HL-60 (cell line): ENCODE measurements around the gene MLF1.
"Not testable (repeated sequence)": the region's sequence is repeated elsewhere in the genome, so short reads cannot be mapped to it uniquely, and the experiment has no call there.

Experiments used
- DNase-seq, 2 experiments: peaks; one replicate each; pipeline ENCODE4 v3.0.0-alpha.2; 2010 to 2020; ENCODE audit warnings: low read depth in 1 of 2, low spot score in 1 of 2
- H3K27ac ChIP-seq: fragments of 250-450 bp; sonication (Bioruptor Pico); replicated peaks from 2 replicates; pipeline ENCODE4 v1.5.1; 2020; ENCODE audit warnings: mild to moderate bottlenecking, moderate library complexity
- H3K27me3 ChIP-seq: fragments of 250-450 bp; sonication (Bioruptor Pico); 2 replicates; pipeline ENCODE4 v1.5.1; 2021; ENCODE audit warnings: mild to moderate bottlenecking, moderate library complexity; ENCODE audit not compliant: insufficient read depth, poor library complexity, severe bottlenecking
- H3K4me3 ChIP-seq: replicated peaks from 2 replicates; pipeline ENCODE4 v1.5.1; 2011; ENCODE audit warnings: mild to moderate bottlenecking, control low read depth, low read length; ENCODE audit not compliant: insufficient read depth
- CTCF ChIP-seq: IDR thresholded peaks from one replicate; pipeline ENCODE4 v1.5.1; 2011; ENCODE audit warnings: low read length, control low read depth, inconsistent platforms; ENCODE audit not compliant: insufficient read depth
- GABPA ChIP-seq: IDR thresholded peaks from 2 replicates; pipeline ENCODE4 v1.6.1; 2012; ENCODE audit warnings: low read depth
- POLR2AphosphoS5 ChIP-seq: IDR thresholded peaks from 2 replicates; pipeline ENCODE4 v1.6.1; 2012; ENCODE audit warnings: low read depth
- REST ChIP-seq: IDR thresholded peaks from 2 replicates; pipeline ENCODE4 v1.6.1; 2012; ENCODE audit warnings: low read depth; ENCODE audit not compliant: insufficient replicate concordance
- SPI1 ChIP-seq: IDR thresholded peaks from 2 replicates; pipeline ENCODE4 v1.6.1; 2012; ENCODE audit warnings: low read depth, mild to moderate bottlenecking, borderline replicate concordance

Gene MLF1

GRCh38 chr3:158540066-158540465 is 30.9 kb upstream of the MLF1 start:
- Histone ChIP-seq H3K4me3 (no peak overlapping the region), H3K27me3 (no peaks in the 10 kb centered on the region), H3K27ac (no peak overlapping the region)
- DNase-seq: no peak
- TF ChIP-seq GABPA: no peak
- no peak for TF ChIP-seq SPI1
- no peak for TF ChIP-seq CTCF
- no peak for TF ChIP-seq POLR2AphosphoS5
- no peak for TF ChIP-seq REST

GRCh38 chr3:158548691-158549090 is 22.3 kb upstream of the MLF1 start:
- Histone ChIP-seq H3K27me3 (no peaks in the 10 kb centered on the region), H3K27ac (no peak overlapping the region), H3K4me3 (no peak overlapping the region)
- no peak for TF ChIP-seq CTCF
- no peak for TF ChIP-seq SPI1
- TF ChIP-seq POLR2AphosphoS5: no peak
- TF ChIP-seq REST: no peak
- no peak for TF ChIP-seq GABPA
- no peak for DNase-seq

- not testable (repeated sequence) for H3K27me3 ChIP-seq, H3K4me3 ChIP-seq, DNase-seq, H3K27ac ChIP-seq
Measured at GRCh38 chr3:158549938-158550337, 21.1 kb upstream of the MLF1 start.

- H3K27me3 ChIP-seq: no peaks in the 10 kb centered on the region
- DNase-seq: no peak
- TF ChIP-seq GABPA (no peak), SPI1 (no peak), REST (no peak), POLR2AphosphoS5 (no peak), CTCF (no peak)
- H3K27ac ChIP-seq: no peak overlapping the region
- H3K4me3 ChIP-seq: no peak overlapping the region
Measured at GRCh38 chr3:158552124-158552523, 18.9 kb upstream of the MLF1 start.
